Anterior cingulate cortex (tissue), 58 donors: ENCODE results near the gene CCDC24.

Source experiments
- DNase-seq, 58 donors: peaks; one replicate each; lab custom pipeline; 2025; lab: John Stamatoyannopoulos, UW

The CCDC24 gene

GRCh38 chr1:44033756-44034155, 42.4 kb downstream of the CCDC24 start:
- no peak for DNase-seq

- DNase-seq: no peak
Measured at GRCh38 chr1:44034423-44034822, 43.0 kb downstream of the CCDC24 start.

- DNase-seq: no peak
Measured at GRCh38 chr1:44034976-44035716, 43.7 kb downstream of the CCDC24 start.

GRCh38 chr1:44035726-44036408, 44.5 kb downstream of the CCDC24 start:
- DNase-seq: peak in 5 of 58 donors; percentile 23 to 45 (median 25)

- DNase-seq: peak in 47 of 58 donors; percentile 35 to 81 (median 52)
Measured at GRCh38 chr1:44036409-44037139, 45.2 kb downstream of the CCDC24 start.

- DNase-seq: no peak
Measured at GRCh38 chr1:44037154-44037553, 45.8 kb downstream of the CCDC24 start.

- DNase-seq: no peak
Measured at GRCh38 chr1:44038876-44039657, 47.7 kb downstream of the CCDC24 start.

- DNase-seq: no peak
Measured at GRCh38 chr1:44040418-44040817, 49.0 kb downstream of the CCDC24 start.

GRCh38 chr1:44040846-44041245, 49.4 kb downstream of the CCDC24 start:
- DNase-seq: no peak

- no peak for DNase-seq
Measured at GRCh38 chr1:44043176-44044070, 52.0 kb downstream of the CCDC24 start.

- no peak for DNase-seq
Measured at GRCh38 chr1:44044071-44044801, 52.8 kb downstream of the CCDC24 start.

- no peak for DNase-seq
Measured at GRCh38 chr1:44045064-44045463, 53.7 kb downstream of the CCDC24 start.
